CD4-positive, alpha-beta T cell treated with Interleukin-10 for 1 hour (primary cell): ENCODE data around the gene KLHDC9.

Experiments used
- DNase-seq: peaks from one replicate; pipeline ENCODE4 v3.0.0-alpha.2; 2020

The KLHDC9 gene

GRCh38 chr1:161077426-161077825 lies 20.7 kb upstream of the KLHDC9 start:
- no peak for DNase-seq

DNA sequence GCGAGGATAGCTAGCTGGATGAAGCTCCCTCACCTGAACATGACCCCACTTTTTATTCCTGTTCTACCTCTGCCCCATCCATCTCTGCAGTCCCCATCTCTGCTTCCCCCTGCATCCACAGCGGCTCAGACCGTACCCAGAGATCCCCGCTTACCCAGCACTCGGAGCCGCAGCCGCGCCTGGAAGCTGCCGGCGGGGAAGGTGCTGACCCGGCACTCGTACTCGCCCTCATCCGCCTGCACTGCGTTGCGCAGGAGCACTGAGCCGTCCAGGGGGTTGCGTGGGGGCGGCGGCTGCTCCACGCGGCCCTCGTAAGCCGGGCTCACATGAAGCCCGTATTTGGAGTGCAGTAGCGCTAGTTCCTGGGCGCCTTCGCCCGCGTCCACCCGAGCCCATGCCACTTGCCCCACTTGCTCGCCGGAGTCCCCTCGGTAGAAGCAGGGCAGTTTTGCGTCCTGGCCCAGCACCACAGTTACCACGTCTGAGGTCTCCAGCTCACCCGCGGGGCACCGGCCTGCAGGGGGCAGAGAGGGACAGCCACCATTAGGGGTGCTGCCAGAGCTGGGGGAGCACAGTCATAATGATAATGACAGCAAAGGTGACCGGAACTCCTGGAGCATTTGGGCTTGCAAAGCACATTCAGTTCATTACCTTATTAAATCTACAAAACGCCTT lies 18.6 kb upstream of the KLHDC9 start:
- DNase-seq, result no peak

GRCh38 chr1:161080441-161081405 lies 17.4 kb upstream of the KLHDC9 start:
- DNase-seq, result no peak

DNA sequence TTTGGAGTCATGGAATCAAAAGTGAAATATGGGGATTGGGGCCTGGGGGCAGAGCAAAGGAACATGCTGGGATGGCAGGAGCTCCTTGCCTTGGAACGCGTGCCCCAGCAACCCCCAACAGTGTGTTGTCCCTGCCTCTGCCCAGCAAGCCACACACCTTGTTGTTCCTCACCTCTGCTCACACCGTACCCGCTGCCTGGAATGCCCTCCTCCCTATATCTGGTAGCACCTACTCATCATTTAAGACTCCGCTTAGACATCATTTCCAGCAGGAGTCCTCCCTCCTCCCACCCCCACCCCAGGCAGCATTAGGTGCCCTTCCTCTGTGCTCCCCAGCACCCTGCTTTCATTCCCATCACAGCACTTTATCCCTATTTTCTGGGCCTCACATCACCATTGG lies 16.6 kb upstream of the KLHDC9 start:
- no peak for DNase-seq

DNA sequence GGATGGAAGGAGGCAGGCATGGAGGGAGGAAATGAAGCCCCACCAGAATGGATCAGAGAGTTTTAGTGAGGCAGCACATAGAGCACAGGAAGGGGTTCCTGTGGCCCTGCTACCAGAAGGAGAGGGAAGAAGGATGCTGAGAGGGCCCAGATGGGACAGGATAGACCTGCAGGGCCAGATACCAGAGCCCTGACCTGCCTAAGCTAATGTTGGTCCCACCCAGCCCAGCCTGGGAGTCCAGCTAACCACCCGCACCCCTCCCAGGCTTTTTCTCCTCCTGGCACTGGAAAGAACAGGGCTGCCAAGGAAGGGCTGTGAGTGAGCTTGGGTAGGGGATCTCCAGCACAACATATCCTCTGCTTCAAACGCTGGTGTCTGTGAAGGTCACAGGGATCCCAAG lies 15.7 kb upstream of the KLHDC9 start:
- no peak for DNase-seq

- DNase-seq, result no peak
Observed at GRCh38 chr1:161082996-161083747, 15.0 kb upstream of the KLHDC9 start.

GRCh38 chr1:161083748-161084596 lies 14.2 kb upstream of the KLHDC9 start:
- DNase-seq, result no peak

DNA sequence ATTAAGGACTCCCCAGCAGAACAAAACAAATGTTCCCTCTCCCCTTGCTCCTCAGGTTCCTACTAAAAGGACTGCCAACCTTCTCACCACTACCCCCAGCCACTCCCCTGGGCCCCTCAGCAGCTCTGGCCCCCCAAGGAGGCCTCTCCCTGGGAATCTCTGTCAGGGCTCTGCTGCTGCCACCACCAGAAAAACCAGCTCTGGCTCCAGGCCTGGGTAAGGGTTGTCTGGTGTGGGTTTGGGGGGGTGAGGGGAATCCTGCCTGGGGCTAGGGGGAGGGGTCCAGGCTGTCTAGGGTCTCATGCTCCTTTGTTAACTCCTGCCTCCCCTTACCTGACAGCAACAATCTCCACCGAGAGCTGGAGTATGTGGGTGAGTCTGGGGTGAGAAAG lies 13.6 kb upstream of the KLHDC9 start:
- no peak for DNase-seq

DNA sequence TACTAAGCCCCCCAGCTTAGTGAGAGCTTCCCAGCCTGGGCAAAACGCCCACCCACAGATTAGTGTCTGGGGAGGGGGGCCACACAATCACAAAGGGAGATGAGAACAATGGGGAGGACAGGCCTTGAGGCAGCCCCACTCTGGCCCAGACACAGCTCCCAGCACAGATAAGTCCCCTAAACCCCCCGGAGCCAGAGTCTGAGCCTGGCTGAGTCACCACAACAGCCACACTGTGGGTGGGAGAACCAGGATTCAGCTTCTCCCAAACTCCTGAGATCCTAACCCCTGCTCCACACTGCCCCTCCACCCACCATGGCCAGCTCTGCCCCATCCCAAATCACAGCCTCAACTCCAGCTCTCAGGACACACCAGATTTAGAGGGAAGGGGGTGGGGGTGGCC lies 13.0 kb upstream of the KLHDC9 start:
- no peak for DNase-seq

DNA sequence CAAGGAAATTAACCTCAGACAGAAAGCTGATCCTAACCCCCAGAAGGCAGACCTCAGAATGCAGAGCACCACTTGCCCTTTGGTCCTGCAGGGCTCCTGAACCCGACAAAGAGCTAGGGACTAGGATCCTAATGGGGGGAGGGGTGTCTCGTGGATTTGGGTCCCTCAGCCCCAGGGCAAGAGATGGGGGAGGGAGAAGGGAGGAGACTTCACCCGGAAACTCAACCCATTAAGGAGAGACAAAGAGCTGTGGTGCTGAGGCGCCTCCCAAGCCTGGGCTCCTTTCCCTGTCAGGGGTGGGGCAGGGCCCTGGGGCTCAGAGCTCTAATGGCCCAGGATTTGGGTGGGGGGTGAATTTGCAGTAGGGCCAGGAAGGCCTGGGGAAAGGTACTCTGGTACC lies 11.7 kb upstream of the KLHDC9 start:
- DNase-seq, result no peak

GRCh38 chr1:161088587-161089110 lies 9.5 kb upstream of the KLHDC9 start:
- no peak for DNase-seq

GRCh38 chr1:161089251-161089924 lies 8.8 kb upstream of the KLHDC9 start, which contains the start of gene NECTIN4:
NECTIN4 (minus strand) TSS chr1:161089558; CDS start chr1:161089296, 262 bp downstream.
- DNase-seq, result no peak

DNA sequence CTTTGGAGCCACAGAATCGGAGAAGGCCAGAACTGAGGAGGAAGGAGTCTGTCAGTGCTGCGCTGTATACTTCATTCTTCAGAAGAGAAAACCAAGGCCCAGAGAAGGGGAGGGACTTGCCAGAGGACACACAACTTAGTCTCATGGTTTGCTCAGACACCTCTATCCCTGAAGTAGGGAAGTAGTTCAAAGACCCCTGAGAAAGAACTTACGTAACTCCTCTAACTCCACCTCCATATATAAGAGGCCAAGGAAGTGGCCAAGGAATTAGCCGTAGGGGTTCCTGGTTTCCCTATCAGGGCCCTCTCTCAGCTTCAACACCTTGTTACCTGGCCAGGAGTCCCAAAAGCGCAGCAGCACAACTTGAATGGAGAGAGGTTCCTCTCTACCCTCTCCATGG lies 8.2 kb upstream of the KLHDC9 start:
- no peak for DNase-seq

DNA sequence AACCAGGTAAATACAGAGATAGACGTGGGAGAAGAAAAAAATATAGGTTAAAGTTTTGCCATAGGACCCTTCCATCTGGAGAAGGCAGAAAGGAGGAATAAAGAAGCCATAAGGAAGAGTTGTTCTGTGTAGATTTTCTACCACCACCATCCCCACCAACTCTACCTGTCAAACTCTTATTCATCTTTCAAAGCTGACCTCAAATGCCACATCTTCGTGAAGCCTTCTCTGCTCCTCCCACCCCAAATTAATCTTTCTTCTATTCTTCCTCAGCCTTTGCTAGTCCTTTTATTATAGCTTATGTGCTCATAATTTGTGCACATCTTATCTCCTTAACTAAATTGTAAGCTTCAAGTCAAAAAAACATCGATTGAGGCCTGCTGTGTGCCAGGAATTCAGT lies 7.5 kb upstream of the KLHDC9 start:
- no peak for DNase-seq

GRCh38 chr1:161091093-161091492 lies 7.1 kb upstream of the KLHDC9 start:
- DNase-seq, result no peak

DNA sequence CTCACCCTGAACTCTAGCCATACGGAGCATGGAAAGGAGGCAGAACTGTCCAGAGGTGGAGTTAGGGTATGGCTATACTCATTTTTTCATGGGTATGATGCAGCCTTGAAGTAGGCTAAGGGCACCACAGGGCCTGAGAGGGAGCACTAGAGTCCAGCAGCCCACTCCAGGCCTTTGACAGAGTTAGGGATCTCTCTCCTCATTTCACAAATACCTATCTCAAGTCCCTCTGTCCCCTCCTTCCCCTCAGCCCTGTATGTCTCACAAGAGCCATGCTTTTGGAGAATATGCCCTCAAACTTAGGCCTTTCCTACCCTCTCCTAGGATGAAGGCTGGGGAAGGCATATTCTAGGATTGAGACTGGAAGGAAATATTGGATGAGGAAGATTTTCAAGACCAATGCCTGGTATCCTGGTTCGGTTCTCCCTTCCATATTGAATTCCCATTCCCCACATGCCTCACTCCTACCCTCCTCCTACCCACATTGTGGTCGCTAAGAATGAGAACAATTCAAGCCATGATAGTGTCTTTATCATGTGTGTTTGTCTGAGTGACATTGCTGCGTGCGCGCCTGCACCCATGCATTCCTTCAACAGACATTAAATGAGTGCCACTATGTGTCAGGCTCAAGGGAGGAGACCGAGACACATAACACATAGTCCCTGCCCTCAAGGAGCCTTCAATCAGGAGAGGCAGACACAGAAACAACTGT lies 6.2 kb upstream of the KLHDC9 start:
- no peak for DNase-seq

GRCh38 chr1:161092621-161093028 lies 5.5 kb upstream of the KLHDC9 start:
- no peak for DNase-seq

DNA sequence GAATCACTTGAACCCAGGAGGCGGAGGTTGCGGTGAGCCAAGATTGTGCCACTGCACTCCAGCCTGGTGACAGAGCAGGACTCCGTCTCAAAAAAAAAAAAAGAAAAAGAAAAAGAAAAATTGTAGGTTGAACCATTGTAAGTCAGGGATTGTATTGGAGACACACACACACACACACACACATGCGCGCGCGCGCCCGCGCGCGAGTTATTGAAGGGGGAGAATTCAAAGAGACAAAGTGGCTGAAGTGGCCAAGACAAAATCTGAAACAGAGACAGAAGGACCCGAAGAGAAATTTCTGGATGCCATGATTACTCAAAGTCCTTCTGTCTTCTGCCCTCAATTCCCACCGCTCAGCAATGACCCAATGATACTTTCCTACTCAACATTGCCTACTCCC lies 3.7 kb upstream of the KLHDC9 start:
- DNase-seq, result no peak

GRCh38 chr1:161095230-161095629 lies 2.9 kb upstream of the KLHDC9 start:
- DNase-seq, result no peak

DNA sequence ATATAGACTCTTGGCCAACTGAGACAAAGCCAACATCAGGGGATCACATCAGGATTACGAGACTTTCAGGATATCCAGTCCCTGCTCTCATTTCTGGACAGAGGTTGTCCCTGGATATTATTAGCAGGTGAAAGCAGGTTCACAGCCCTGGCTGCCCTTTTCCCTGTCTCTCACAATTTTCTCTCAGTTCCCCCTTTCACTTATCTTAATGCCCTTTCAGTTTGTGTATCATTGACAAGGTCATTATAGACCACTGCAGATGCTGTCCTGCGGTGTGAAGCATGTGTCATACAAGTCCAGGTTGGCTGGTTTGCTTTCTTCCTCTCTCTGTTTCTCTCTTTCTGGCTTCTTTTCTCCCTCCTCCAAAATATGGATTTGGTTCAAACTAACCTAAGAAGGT lies 2.1 kb upstream of the KLHDC9 start:
- no peak for DNase-seq

DNA sequence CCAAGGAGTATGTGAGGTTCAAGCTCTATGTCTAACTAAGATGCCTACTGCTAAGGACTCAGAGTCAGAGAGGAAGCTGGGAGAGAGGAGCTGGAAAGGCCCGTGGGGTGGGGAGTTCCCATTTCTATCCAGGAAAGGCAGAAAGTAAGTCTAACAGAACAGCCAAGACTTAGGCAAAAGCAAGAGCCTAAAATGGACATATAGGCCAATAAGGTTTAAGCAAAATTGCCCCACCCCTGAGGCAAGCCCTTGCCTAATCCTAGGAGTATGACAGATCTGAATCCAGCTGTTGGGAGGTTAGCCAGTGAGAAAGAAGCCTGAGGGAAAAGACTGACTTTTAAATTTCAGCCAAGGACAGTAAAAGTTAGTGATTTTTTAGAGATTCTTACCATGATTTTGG lies 1.6 kb upstream of the KLHDC9 start:
- DNase-seq, result no peak
